ENCODE measurements around the gene GIT1.
A peak's percentile ranks its signal among the peaks of the same experiment; 100 is the strongest.

Gene GIT1

GRCh38 chr17:29589524-29590410 is at the start of gene GIT1:
TSS of gene GIT1 (minus strand) at chr17:29589648. CDS start at chr17:29589378, 270 bp downstream.
- DNase-seq, result peak; percentile 78 to 87

- DNase-seq, result no peak
These were observed 44.4 kb upstream of the GIT1 start for GRCh38 chr17:29633886-29634285.

- no peak for DNase-seq
These were observed 41.3 kb upstream of the GIT1 start for GRCh38 chr17:29630630-29631193.

GRCh38 chr17:29629839-29630238 is 40.4 kb upstream of the GIT1 start:
- DNase-seq, result no peak

- DNase-seq, result no peak
These were observed 39.2 kb upstream of the GIT1 start for GRCh38 chr17:29628644-29629043.

- DNase-seq, result no peak
These were observed 38.5 kb upstream of the GIT1 start for GRCh38 chr17:29627951-29628350.

- DNase-seq, result no peak
These were observed 35.7 kb upstream of the GIT1 start for GRCh38 chr17:29625037-29625750.

GRCh38 chr17:29624586-29624985 is 35.1 kb upstream of the GIT1 start:
- DNase-seq, result no peak

- DNase-seq, result no peak
These were observed 33.8 kb upstream of the GIT1 start for GRCh38 chr17:29623283-29623647.

GRCh38 chr17:29622337-29623282 is 33.2 kb upstream of the GIT1 start, which contains the start of gene CORO6:
TSS of gene CORO6 (minus strand) at chr17:29622912. CDS start at chr17:29621421, 1,491 bp downstream.
- peak in 1 of 2 donors; percentile 54 for DNase-seq

- no peak for DNase-seq
These were observed 32.3 kb upstream of the GIT1 start for GRCh38 chr17:29621751-29622194.

- no peak for DNase-seq
These were observed 31.5 kb upstream of the GIT1 start for GRCh38 chr17:29620779-29621500.

GRCh38 chr17:29620271-29620670 is 30.8 kb upstream of the GIT1 start:
- no peak for DNase-seq

- DNase-seq, result no peak
These were observed 29.8 kb upstream of the GIT1 start for GRCh38 chr17:29619251-29619650.

GRCh38 chr17:29618272-29619065 is 29.0 kb upstream of the GIT1 start:
- no peak for DNase-seq

GRCh38 chr17:29617481-29618271 is 28.2 kb upstream of the GIT1 start:
- peak; percentile 67 to 86 for DNase-seq

GRCh38 chr17:29617125-29617480 is 27.7 kb upstream of the GIT1 start:
- DNase-seq, result peak; percentile 71 to 79

- no peak for DNase-seq
These were observed 27.0 kb upstream of the GIT1 start for GRCh38 chr17:29616300-29617048.
